CD4-positive, alpha-beta memory T cell (primary cell): ENCODE results near the gene MTOR. TPM values are rescaled to one million over a fixed set of nuclear protein-coding genes. Genes with fewer than 3 reads are reported as not detected.

Source experiments
- CTCF ChIA-PET: fragments of 350-600 bp; sonication (Branson Sonifier 250); formaldehyde crosslinking; loops from one replicate; lab custom pipeline; 2021; ENCODE audit warnings: inconsistent platforms; ENCODE audit not compliant: partially characterized antibody; lab: Charles Lee
- POLR2A ChIA-PET: fragments of 350-600 bp; sonication (Branson Sonifier 250); formaldehyde crosslinking; loops from one replicate; lab custom pipeline; 2021; ENCODE audit not compliant: partially characterized antibody; lab: Charles Lee
- DNase-seq, 5 donors: peaks; one replicate each; pipeline versions ENCODE4 v3.0.0 to v3.0.0-alpha.2; 2020 to 2022; ENCODE audit warnings: mixed read lengths in 1 of 5
- H3K27ac ChIP-seq: one replicate; pipeline ENCODE4 v1.7.0; 2013; ENCODE audit warnings: low read depth, low read length
- H3K27me3 ChIP-seq: 2 replicates; pipeline ENCODE4 v1.7.0; 2013; ENCODE audit warnings: mild to moderate bottlenecking, low read length, moderate library complexity; ENCODE audit not compliant: insufficient read depth
- H3K36me3 ChIP-seq: 2 replicates; pipeline ENCODE4 v1.7.0; 2013; ENCODE audit warnings: mild to moderate bottlenecking, low read length, moderate library complexity; ENCODE audit not compliant: insufficient read depth
- H3K4me1 ChIP-seq: 2 replicates; pipeline ENCODE4 v1.7.0; 2013; ENCODE audit warnings: mild to moderate bottlenecking, low read length, moderate library complexity; ENCODE audit not compliant: insufficient read depth
- H3K4me3 ChIP-seq, 2 donors: one replicate each; pipeline ENCODE4 v1.7.0; 2013; ENCODE audit warnings: low read length in 2 of 2, mild to moderate bottlenecking in 1 of 2
- H3K9me3 ChIP-seq, 2 donors: one replicate each; pipeline ENCODE4 v1.7.0; 2013; ENCODE audit warnings: low read length in 2 of 2, control low read depth in 1 of 2; ENCODE audit not compliant: control insufficient read depth in 1 of 2
- H3K27ac Mint-ChIP-seq, 7 donors: one replicate each; pipeline ENCODE4 v1.8.0; 2020 to 2021; ENCODE audit warnings: mixed read lengths in 7 of 7, mild to moderate bottlenecking in 6 of 7, inconsistent platforms in 3 of 7, moderate library complexity in 3 of 7
- H3K27me3 Mint-ChIP-seq, 2 donors: one replicate each; pipeline ENCODE4 v1.8.0; 2020 to 2021; ENCODE audit warnings: mixed read lengths in 2 of 2
- H3K36me3 Mint-ChIP-seq, 2 donors: one replicate each; pipeline ENCODE4 v1.8.0; 2020 to 2021; ENCODE audit warnings: mixed read lengths in 2 of 2, inconsistent platforms in 1 of 2, mild to moderate bottlenecking in 1 of 2
- H3K4me1 Mint-ChIP-seq, 4 donors: one replicate each; pipeline ENCODE4 v1.8.0; 2020 to 2021; ENCODE audit warnings: mixed read lengths in 4 of 4, mild to moderate bottlenecking in 1 of 4
- H3K4me3 Mint-ChIP-seq, 8 donors: one replicate each; pipeline ENCODE4 v1.8.0; 2020 to 2021; ENCODE audit warnings: mixed read lengths in 8 of 8, mild to moderate bottlenecking in 7 of 8, moderate library complexity in 6 of 8, inconsistent platforms in 3 of 8
- H3K9me3 Mint-ChIP-seq, 8 donors: one replicate each; pipeline ENCODE4 v1.8.0; 2020 to 2021; ENCODE audit warnings: mixed read lengths in 8 of 8, mild to moderate bottlenecking in 5 of 8, inconsistent platforms in 3 of 8, moderate library complexity in 1 of 8
- intact Hi-C: fragments of 100-400 bp; cut with micrococcal nuclease; formaldehyde crosslinking; loops from one replicate; pipeline ENCODE4 v1.15.1; 2023
- polyA plus RNA-seq, 2 donors: library from polyadenylated mRNA; unstranded; fragments of 300-500 nt; fragmentation: Illumina TruSeq; gene quantifications; one replicate each; pipeline ENCODE4 v1.2.3, GENCODE V29; 2021
- total RNA-seq, 2 experiments: library from RNA; stranded (reverse); gene quantifications; one replicate each; pipeline ENCODE4 v1.2.3, GENCODE V29; 2021

The MTOR gene
- total and polyA plus RNA-seq, 4 experiments from 2014 or later, result 3.4 to 46.8 (median 25.2) TPM

- intact Hi-C loops, result no loop called here
- ChIA-PET POLR2A (no interaction called here), CTCF (no interaction called here)
- DNase-seq, result no peak
- Histone ChIP-seq H3K27me3 (no peaks in the 10 kb centered on the region), H3K27ac (no peak overlapping the region), H3K36me3 (peaks cover 79% of the 10 kb centered on the region), H3K4me1 (no peaks in the 10 kb centered on the region), H3K4me3 (no peak overlapping the region), H3K9me3 (no peaks in the 10 kb centered on the region)
- Mint-ChIP-seq H3K27ac (no peak overlapping the region), H3K4me1 (no peaks in the 10 kb centered on the region), H3K27me3 (no peaks in the 10 kb centered on the region), H3K4me3 (no peak overlapping the region), H3K9me3 (no peaks in the 10 kb centered on the region), H3K36me3 (peaks cover 64 to 92% of the 10 kb centered on the region in 2 donors)
Measured at GRCh38 chr1:11211925-11212587, 50.3 kb downstream of the MTOR start.

- no peaks in the 10 kb centered on the region for H3K27me3 ChIP-seq
- Mint-ChIP-seq H3K36me3 (peaks cover 67 to 92% of the 10 kb centered on the region in 2 donors), H3K27me3 (no peaks in the 10 kb centered on the region), H3K4me3 (no peak overlapping the region), H3K4me1 (no peaks in the 10 kb centered on the region), H3K9me3 (no peaks in the 10 kb centered on the region), H3K27ac (no peak overlapping the region)
- H3K36me3 ChIP-seq, result peaks cover 75% of the 10 kb centered on the region
- no peak for DNase-seq
- CTCF ChIA-PET, result no interaction called here
- POLR2A ChIA-PET, result no interaction called here
- H3K4me1 ChIP-seq, result no peaks in the 10 kb centered on the region
- H3K9me3 ChIP-seq, result no peaks in the 10 kb centered on the region
- intact Hi-C loops, result no loop called here
- no peak overlapping the region for H3K27ac ChIP-seq
- H3K4me3 ChIP-seq, result no peak overlapping the region
Measured at GRCh38 chr1:11211461-11211860, 50.9 kb downstream of the MTOR start.

- peaks cover 74% of the 10 kb centered on the region for H3K36me3 ChIP-seq
- POLR2A ChIA-PET, result interaction anchor here (0.5 kb wide), 1 partner anchor 58 kb away, joined by 4 read pairs; no protein-coding TSS in a partner anchor
- H3K36me3 Mint-ChIP-seq, result peaks cover 55 to 88% of the 10 kb centered on the region in 2 donors
Measured at GRCh38 chr1:11207898-11208611, 54.3 kb downstream of the MTOR start.

GRCh38 chr1:11204396-11205190, 57.8 kb downstream of the MTOR start:
- Mint-ChIP-seq H3K4me1 (peaks cover 0 to 1% (median 0%) of the 10 kb centered on the region in 4 donors), H3K36me3 (peaks cover 33 to 70% of the 10 kb centered on the region in 2 donors), H3K4me3 (peak overlapping the region in 1 of 8 donors; percentile 53), H3K27ac (peak overlapping the region in 1 of 7 donors; percentile 66), H3K27me3 (no peaks in the 10 kb centered on the region), H3K9me3 (no peaks in the 10 kb centered on the region)
- DNase-seq, result no peak
- H3K36me3 ChIP-seq, result peaks cover 54% of the 10 kb centered on the region
- H3K4me3 ChIP-seq, result no peak overlapping the region
- intact Hi-C loops, result loop anchor here (10.0 kb wide), 1 partner anchor 170 kb away; no protein-coding TSS in a partner anchor
- ChIA-PET CTCF (interaction anchor here (1.4 kb wide), 1 partner anchor 167 kb away, joined by 3 read pairs; no protein-coding TSS in a partner anchor), POLR2A (no interaction called here)
- H3K4me1 ChIP-seq, result no peaks in the 10 kb centered on the region
- H3K27ac ChIP-seq, result no peak overlapping the region
- no peaks in the 10 kb centered on the region for H3K27me3 ChIP-seq
- H3K9me3 ChIP-seq, result no peaks in the 10 kb centered on the region

More at GRCh38 chr1:11207898-11208611, 54.3 kb downstream of the MTOR start:
- peaks cover 0 to 1% (median 0%) of the 10 kb centered on the region in 4 donors for H3K4me1 Mint-ChIP-seq
- no peaks in the 10 kb centered on the region for H3K27me3 Mint-ChIP-seq
- H3K4me3 Mint-ChIP-seq, result no peak overlapping the region
- CTCF ChIA-PET, result interaction anchor here (0.8 to 2.5 kb wide), 3 partner anchors 9 to 511 kb away, joined by 3 to 6 read pairs (median 4); no protein-coding TSS in a partner anchor
- Histone ChIP-seq H3K27me3 (no peaks in the 10 kb centered on the region), H3K4me3 (no peak overlapping the region), H3K27ac (no peak overlapping the region), H3K9me3 (no peaks in the 10 kb centered on the region), H3K4me1 (no peaks in the 10 kb centered on the region)
- no peaks in the 10 kb centered on the region for H3K9me3 Mint-ChIP-seq
- no peak for DNase-seq
- H3K27ac Mint-ChIP-seq, result peak overlapping the region in 1 of 7 donors; percentile 22
- intact Hi-C loops, result loop anchor here (10.0 kb wide), 1 partner anchor 173 kb away; no protein-coding TSS in a partner anchor

- CTCF ChIA-PET, result interaction anchor here (1.8 kb wide), 1 partner anchor 162 kb away, joined by 6 read pairs; no protein-coding TSS in a partner anchor
- Histone ChIP-seq H3K27ac (no peak overlapping the region), H3K27me3 (no peaks in the 10 kb centered on the region), H3K4me3 (no peak overlapping the region), H3K9me3 (no peaks in the 10 kb centered on the region), H3K36me3 (peaks cover 49% of the 10 kb centered on the region), H3K4me1 (no peaks in the 10 kb centered on the region)
- POLR2A ChIA-PET, result no interaction called here
- intact Hi-C loops, result no loop called here
- no peak for DNase-seq
- Mint-ChIP-seq H3K36me3 (peaks cover 51 to 67% of the 10 kb centered on the region in 2 donors), H3K9me3 (no peaks in the 10 kb centered on the region), H3K4me1 (peaks cover 0 to 1% (median 0%) of the 10 kb centered on the region in 4 donors), H3K4me3 (no peak overlapping the region), H3K27ac (peak overlapping the region in 2 of 7 donors; percentile 29 to 57), H3K27me3 (no peaks in the 10 kb centered on the region)
Measured at GRCh38 chr1:11198851-11199594, 63.3 kb downstream of the MTOR start.

- Mint-ChIP-seq H3K9me3 (no peaks in the 10 kb centered on the region), H3K27me3 (no peaks in the 10 kb centered on the region), H3K4me1 (no peaks in the 10 kb centered on the region), H3K27ac (no peak overlapping the region), H3K4me3 (no peak overlapping the region), H3K36me3 (peaks cover 46 to 66% of the 10 kb centered on the region in 2 donors)
- H3K9me3 ChIP-seq, result no peaks in the 10 kb centered on the region
- no peak overlapping the region for H3K4me3 ChIP-seq
- peaks cover 51% of the 10 kb centered on the region for H3K36me3 ChIP-seq
- no peaks in the 10 kb centered on the region for H3K27me3 ChIP-seq
- ChIA-PET CTCF (interaction anchor here (1.7 to 1.8 kb wide), 2 partner anchors 44 to 161 kb away, joined by 4 to 6 read pairs; no protein-coding TSS in a partner anchor), POLR2A (no interaction called here)
- H3K27ac ChIP-seq, result no peak overlapping the region
- DNase-seq, result no peak
- intact Hi-C loops, result no loop called here
- H3K4me1 ChIP-seq, result no peaks in the 10 kb centered on the region
Measured at GRCh38 chr1:11198257-11198656, 64.1 kb downstream of the MTOR start.
